ENCODE data around the gene TNXB.

The TNXB gene

DNA sequence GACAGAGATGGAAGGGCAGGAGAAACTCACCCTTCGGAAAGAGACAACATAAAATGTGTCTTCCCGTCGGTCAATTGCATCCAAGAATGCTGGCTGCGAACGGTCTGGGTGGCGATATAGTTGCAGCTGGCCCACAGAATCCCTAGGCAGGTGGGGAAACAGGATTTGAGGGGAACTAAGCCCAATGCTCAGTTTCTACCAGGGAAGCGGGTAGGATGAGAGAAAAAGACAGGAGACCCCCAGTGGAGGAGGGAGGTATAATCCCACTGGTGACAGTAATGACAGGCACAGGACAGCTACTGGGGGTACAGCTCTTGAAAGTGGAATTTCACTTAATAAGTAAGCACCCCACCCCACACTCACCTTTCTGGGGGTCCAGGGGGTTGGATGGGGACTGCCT lies 7.5 kb upstream of the TNXB start:
- no peak for TF ChIP-seq FOXM1 (IDR thresholded peaks at IDR 0.05; ENCODE audit: borderline replicate concordance, low read depth)

DNA sequence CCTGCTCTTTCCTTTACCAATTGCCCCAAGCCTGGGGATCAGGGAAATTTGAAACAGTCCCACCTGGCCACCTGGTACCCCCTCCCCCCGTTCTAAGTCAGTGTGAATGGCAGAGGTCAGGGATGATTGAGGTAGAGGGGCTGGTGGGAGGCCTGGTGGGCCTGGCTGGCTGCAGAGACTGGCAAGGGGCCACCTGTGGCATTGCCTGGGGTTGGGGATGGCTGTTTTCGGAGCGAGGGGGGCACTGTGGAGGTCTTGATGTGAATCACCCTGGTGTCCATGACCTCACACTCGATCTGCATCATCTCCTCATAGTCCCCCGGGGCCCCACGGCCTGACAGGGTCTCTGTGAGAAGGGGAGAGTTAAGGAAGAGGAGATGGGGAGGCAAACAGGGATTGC lies 6.5 kb upstream of the TNXB start:
- TF ChIP-seq TAF1 (IDR thresholded peaks at IDR 0.05; ENCODE audit: low read depth) = no peak
- no peak for TF ChIP-seq CEBPB (IDR thresholded peaks at IDR 0.05)
- no peak for TF ChIP-seq EP300 (IDR thresholded peaks at IDR 0.05; ENCODE audit: borderline replicate concordance)
- TF ChIP-seq TEAD4 (IDR thresholded peaks at IDR 0.05) = no peak
- TF ChIP-seq, protein P1, sequence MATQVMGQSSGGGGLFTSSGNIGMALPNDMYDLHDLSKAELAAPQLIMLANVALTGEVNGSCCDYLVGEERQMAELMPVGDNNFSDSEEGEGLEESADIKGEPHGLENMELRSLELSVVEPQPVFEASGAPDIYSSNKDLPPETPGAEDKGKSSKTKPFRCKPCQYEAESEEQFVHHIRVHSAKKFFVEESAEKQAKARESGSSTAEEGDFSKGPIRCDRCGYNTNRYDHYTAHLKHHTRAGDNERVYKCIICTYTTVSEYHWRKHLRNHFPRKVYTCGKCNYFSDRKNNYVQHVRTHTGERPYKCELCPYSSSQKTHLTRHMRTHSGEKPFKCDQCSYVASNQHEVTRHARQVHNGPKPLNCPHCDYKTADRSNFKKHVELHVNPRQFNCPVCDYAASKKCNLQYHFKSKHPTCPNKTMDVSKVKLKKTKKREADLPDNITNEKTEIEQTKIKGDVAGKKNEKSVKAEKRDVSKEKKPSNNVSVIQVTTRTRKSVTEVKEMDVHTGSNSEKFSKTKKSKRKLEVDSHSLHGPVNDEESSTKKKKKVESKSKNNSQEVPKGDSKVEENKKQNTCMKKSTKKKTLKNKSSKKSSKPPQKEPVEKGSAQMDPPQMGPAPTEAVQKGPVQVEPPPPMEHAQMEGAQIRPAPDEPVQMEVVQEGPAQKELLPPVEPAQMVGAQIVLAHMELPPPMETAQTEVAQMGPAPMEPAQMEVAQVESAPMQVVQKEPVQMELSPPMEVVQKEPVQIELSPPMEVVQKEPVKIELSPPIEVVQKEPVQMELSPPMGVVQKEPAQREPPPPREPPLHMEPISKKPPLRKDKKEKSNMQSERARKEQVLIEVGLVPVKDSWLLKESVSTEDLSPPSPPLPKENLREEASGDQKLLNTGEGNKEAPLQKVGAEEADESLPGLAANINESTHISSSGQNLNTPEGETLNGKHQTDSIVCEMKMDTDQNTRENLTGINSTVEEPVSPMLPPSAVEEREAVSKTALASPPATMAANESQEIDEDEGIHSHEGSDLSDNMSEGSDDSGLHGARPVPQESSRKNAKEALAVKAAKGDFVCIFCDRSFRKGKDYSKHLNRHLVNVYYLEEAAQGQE (IDR thresholded peaks at IDR 0.05; ENCODE audit: low read depth) = no peak
- TF ChIP-seq YY1 (IDR thresholded peaks at IDR 0.05; ENCODE audit: low read depth) = no peak
- TF ChIP-seq CREB1 (IDR thresholded peaks at IDR 0.05; ENCODE audit: low read depth) = no peak
- TF ChIP-seq, protein P2, sequence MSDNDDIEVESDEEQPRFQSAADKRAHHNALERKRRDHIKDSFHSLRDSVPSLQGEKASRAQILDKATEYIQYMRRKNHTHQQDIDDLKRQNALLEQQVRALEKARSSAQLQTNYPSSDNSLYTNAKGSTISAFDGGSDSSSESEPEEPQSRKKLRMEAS (IDR thresholded peaks at IDR 0.05) = no peak
- TF ChIP-seq, protein P3, sequence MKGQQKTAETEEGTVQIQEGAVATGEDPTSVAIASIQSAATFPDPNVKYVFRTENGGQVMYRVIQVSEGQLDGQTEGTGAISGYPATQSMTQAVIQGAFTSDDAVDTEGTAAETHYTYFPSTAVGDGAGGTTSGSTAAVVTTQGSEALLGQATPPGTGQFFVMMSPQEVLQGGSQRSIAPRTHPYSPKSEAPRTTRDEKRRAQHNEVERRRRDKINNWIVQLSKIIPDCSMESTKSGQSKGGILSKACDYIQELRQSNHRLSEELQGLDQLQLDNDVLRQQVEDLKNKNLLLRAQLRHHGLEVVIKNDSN (IDR thresholded peaks at IDR 0.05) = no peak
- TF ChIP-seq TCF12 (IDR thresholded peaks at IDR 0.05; ENCODE audit: low read depth) = no peak
- TF ChIP-seq FOXM1 (IDR thresholded peaks at IDR 0.05; ENCODE audit: borderline replicate concordance, low read depth) = no peak
- no peak for TF ChIP-seq RAD21 (IDR thresholded peaks at IDR 0.05; ENCODE audit: low read depth)
- TF ChIP-seq ZBTB7A (IDR thresholded peaks at IDR 0.05; ENCODE audit: low read depth) = no peak
- no peak for TF ChIP-seq NFIC (IDR thresholded peaks at IDR 0.05)
- no peak for TF ChIP-seq EGR1 (IDR thresholded peaks at IDR 0.05)

DNA sequence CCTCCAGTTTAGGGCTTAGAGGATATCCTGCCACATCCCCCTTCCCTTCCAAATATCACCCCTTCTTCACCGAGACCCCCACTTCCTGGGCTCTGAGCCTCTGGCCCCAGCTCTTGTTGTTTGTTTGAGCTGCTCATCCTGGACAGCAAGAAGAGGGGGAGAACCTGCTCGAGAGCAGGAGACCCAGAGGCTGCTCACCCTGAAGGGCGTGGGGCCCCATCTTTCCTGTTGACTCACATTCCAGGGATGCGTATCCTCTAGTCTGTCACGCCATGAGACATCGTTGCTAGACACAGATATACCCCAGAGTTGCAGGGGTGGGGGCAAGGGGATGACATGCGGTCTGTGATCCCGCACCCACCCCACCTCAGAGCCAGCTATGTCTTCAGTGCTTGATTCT lies 5.7 kb upstream of the TNXB start:
- TF ChIP-seq, protein P1 (IDR thresholded peaks at IDR 0.05; ENCODE audit: low read depth) = no peak
- TF ChIP-seq TAF1 (IDR thresholded peaks at IDR 0.05; ENCODE audit: low read depth) = no peak

DNA sequence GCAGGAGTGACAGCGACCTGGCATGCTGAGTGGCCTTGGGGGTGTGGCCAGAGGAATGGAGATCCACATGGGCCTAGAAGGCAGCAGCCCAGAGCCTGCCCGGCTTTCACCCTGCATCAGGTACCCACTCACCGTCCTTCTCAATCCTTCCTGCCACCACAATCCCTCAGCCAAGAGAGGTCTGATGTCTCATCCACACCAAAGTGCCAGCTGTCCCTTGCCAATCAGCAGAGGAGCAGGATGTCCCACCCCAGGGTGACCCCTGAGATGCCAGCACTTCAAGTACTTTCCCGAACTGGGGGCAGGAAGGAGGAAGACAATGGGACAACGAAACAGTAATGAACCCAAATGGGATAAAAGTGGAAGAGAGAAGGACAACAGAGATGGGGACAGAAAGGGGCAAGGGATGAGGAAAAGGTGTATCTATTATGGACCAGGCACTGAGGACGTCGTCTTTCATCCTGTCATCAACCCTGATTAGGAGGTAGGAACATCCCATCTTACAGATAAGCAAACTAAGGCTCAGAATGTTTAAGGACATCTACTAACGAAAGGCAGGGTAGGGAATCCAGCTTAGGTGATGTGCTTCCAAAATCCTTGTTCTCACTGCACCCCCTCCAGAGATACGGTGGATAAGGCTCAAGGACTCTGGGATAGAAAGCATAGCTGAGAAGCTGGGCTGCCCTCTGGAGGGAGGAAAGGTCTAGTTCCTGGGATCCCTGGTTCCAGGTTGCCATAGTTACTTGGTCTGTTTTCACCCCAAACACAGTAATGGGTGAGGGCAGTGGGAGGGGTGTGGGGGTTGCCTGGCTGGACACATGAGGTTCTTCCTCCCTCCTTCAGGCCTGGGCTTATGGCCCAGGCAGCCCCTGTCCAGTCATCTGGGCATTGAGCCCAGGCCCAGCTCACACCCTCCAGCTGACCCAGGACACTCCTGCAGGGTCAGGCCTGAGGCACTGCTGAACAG lies 4.5 kb upstream of the TNXB start:
- no peak for TF ChIP-seq EGR1 (IDR thresholded peaks at IDR 0.05)
- TF ChIP-seq, protein P1 (IDR thresholded peaks at IDR 0.05; ENCODE audit: low read depth) = no peak
- no peak for TF ChIP-seq TCF12 (IDR thresholded peaks at IDR 0.05; ENCODE audit: low read depth)
- no peak for TF ChIP-seq RAD21 (IDR thresholded peaks at IDR 0.05; ENCODE audit: low read depth)
- TF ChIP-seq, protein P2 (IDR thresholded peaks at IDR 0.05) = no peak

DNA sequence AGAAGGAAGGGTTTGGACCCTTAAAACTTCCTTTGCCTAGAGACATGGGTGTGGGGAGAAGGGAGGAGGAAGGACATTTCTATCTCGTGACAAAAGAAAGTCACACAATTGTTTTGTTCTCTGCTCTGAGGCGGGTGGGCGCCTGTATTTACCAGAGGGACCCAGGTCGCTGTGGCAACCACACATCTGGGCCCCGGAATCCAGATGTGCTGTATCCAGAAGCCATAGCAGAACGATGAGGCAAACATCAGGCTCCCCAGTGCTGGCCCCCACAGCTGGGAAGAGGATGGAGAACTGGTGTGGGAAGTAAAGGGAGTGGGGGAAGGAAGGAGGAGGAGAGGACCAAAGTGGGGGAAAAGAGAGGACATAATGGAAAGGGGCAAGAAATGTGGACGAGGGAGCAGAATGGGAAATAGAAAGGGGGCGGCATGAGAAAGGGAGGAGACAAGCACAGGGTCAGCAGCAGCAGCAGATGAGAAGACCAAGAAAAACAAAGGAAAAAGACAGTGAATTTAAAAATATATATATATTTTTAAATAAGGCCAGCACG lies 3.4 kb upstream of the TNXB start:
- no peak for TF ChIP-seq CEBPB (IDR thresholded peaks at IDR 0.05)
- TF ChIP-seq, protein P1 (IDR thresholded peaks at IDR 0.05; ENCODE audit: low read depth) = no peak
- TF ChIP-seq FOXM1 (IDR thresholded peaks at IDR 0.05; ENCODE audit: borderline replicate concordance, low read depth) = no peak
- no peak for TF ChIP-seq EP300 (IDR thresholded peaks at IDR 0.05; ENCODE audit: borderline replicate concordance)
- TF ChIP-seq RAD21 (IDR thresholded peaks at IDR 0.05; ENCODE audit: low read depth) = no peak
- TF ChIP-seq, protein P2 (IDR thresholded peaks at IDR 0.05) = no peak
- no peak for TF ChIP-seq ZBTB7A (IDR thresholded peaks at IDR 0.05; ENCODE audit: low read depth)

Data from Ishikawa (cell line).